Bronchial epithelial cell (primary cell): ENCODE measurements around the gene HPCA. TPM values are rescaled to one million over a fixed set of nuclear protein-coding genes. Genes with fewer than 3 reads are reported as not detected.

Source experiments
- DNase-seq: peaks from one replicate; pipeline ENCODE4 v3.0.0-alpha.2; 2010; ENCODE audit warnings: low read depth
- FAIRE-seq: peaks from 2 replicates; lab custom pipeline; 2011; peaks lifted over from hg19 to GRCh38; lab: Jason Lieb, UNC
- H3K27me3 ChIP-seq: 2 replicates; pipeline ENCODE4 v1.5.1; 2011; ENCODE audit warnings: low read length; ENCODE audit not compliant: control insufficient read depth, insufficient read depth
- H3K36me3 ChIP-seq: 2 replicates; pipeline ENCODE4 v1.5.1; 2011; ENCODE audit warnings: low read length; ENCODE audit not compliant: control insufficient read depth, insufficient read depth
- H3K4me3 ChIP-seq: 2 replicates; pipeline ENCODE4 v1.5.1; 2011; ENCODE audit warnings: mild to moderate bottlenecking, low read depth, low read length, control low read depth
- total RNA-seq: library from RNA; depleted of rRNA; stranded (reverse); fragments of >200 nt; gene quantifications from 2 replicates; pipeline ENCODE4 v1.2.1, GENCODE V29; 2014
- TF ChIP-seq, protein P1 (sequence below): IDR thresholded peaks from 2 replicates; pipeline ENCODE4 v1.5.1; 2011; ENCODE audit warnings: mild to moderate bottlenecking, moderate library complexity, low read length, control low read depth, inconsistent platforms; ENCODE audit not compliant: insufficient read depth, severe bottlenecking

Gene HPCA
- total RNA-seq, 1 donor from 2014 or later = not detected

- TF ChIP-seq, protein P1, sequence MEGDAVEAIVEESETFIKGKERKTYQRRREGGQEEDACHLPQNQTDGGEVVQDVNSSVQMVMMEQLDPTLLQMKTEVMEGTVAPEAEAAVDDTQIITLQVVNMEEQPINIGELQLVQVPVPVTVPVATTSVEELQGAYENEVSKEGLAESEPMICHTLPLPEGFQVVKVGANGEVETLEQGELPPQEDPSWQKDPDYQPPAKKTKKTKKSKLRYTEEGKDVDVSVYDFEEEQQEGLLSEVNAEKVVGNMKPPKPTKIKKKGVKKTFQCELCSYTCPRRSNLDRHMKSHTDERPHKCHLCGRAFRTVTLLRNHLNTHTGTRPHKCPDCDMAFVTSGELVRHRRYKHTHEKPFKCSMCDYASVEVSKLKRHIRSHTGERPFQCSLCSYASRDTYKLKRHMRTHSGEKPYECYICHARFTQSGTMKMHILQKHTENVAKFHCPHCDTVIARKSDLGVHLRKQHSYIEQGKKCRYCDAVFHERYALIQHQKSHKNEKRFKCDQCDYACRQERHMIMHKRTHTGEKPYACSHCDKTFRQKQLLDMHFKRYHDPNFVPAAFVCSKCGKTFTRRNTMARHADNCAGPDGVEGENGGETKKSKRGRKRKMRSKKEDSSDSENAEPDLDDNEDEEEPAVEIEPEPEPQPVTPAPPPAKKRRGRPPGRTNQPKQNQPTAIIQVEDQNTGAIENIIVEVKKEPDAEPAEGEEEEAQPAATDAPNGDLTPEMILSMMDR = peak; percentile 12
- H3K4me3 ChIP-seq = no peak overlapping the region
- no peak for FAIRE-seq
These were observed 39.3 kb downstream of the HPCA start for GRCh38 chr1:32925403-32926162.

DNA sequence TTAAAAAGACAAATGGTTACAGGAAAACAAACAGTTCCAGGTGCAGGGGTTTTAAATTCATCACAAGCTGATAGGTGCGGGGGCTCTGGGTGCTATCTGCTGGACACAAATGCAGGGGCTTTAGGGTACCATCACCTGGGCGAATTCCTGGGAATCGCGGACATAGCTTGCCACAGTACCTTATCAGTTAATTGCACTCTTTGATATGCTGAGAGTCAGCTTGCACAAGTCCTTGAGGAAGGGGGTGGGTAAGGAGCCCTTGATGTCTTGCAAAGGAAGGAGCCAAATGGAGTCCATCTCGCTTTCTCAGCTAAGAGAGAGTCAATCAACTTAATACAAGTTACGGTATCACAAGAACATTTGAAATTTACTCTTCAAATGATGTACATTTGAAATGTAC, 40.3 kb downstream of the HPCA start:
- no peaks in the 10 kb centered on the region for H3K27me3 ChIP-seq
- no peak for DNase-seq
- FAIRE-seq = no peak
- no peaks in the 10 kb centered on the region for H3K36me3 ChIP-seq
- TF ChIP-seq, protein P1 = no peak
- no peak overlapping the region for H3K4me3 ChIP-seq

More at GRCh38 chr1:32925403-32926162, 39.3 kb downstream of the HPCA start:
- peak; percentile 32 for DNase-seq
- Histone ChIP-seq H3K36me3 (no peaks in the 10 kb centered on the region), H3K27me3 (no peaks in the 10 kb centered on the region)

DNA sequence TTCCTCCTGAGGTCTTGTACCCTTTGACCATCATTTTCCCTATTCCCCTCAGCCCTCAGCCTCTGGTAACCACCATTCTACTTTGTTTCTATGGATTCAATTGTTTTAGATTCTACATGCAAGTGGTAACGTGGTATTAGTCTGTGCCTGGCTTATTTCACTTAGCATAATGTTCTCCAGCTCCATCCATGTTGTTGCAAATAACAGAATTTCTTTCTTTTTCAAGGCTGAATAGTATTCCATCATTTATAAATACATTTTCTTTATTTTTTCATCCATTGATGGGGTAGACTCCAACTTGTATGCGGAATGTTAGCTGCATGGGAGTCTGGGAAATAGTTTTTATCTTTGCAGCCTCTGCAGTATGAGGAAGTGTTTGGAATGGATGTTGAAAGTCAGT, 41.1 kb downstream of the HPCA start:
- no peaks in the 10 kb centered on the region for H3K27me3 ChIP-seq
- no peaks in the 10 kb centered on the region for H3K36me3 ChIP-seq
- no peak overlapping the region for H3K4me3 ChIP-seq
- DNase-seq (no peak), FAIRE-seq (no peak)
- TF ChIP-seq, protein P1 = no peak

DNA sequence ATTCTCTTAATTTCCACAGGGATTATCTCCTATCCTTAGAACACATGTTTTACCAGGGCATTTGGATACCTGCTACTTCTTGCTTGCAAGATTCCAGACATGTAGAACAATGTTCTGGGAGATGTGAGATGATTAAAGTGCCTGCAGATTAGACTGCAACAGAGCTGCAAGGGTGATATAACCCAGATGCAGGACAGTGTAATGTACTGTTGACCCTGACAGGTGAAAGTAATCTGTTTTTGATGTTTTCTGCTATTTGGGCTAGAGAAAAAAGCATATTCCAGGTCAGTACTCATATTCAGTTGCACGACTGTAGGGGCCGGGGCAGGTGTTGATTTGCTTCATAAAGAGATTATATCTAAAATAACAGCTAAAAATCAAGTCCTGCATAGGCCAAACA, 42.0 kb downstream of the HPCA start:
- Histone ChIP-seq H3K4me3 (no peak overlapping the region), H3K27me3 (no peaks in the 10 kb centered on the region), H3K36me3 (no peaks in the 10 kb centered on the region)
- no peak for DNase-seq
- no peak for FAIRE-seq
- TF ChIP-seq, protein P1 = no peak

DNA sequence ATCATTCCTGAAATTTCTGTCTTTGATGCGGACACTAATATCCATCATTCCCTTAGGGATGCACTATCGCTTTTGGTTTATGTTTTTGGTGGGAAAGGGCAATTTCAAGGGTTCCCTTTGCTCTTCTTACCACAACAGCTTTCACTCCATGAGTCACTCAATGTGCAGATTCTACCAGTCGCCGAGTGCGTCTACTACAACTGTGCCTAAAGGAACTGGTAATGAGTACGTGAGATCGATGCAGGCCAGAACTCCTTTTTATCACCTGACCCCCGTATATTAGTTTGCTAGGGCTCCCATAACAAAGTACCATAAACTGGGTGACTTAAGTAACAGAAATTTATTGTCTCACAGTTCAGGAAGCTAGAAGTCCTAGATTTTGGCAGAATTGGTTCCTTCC, 42.4 kb downstream of the HPCA start:
- H3K36me3 ChIP-seq = no peaks in the 10 kb centered on the region
- DNase-seq (no peak), FAIRE-seq (no peak)
- H3K27me3 ChIP-seq = no peaks in the 10 kb centered on the region
- TF ChIP-seq, protein P1 = no peak
- no peak overlapping the region for H3K4me3 ChIP-seq

DNA sequence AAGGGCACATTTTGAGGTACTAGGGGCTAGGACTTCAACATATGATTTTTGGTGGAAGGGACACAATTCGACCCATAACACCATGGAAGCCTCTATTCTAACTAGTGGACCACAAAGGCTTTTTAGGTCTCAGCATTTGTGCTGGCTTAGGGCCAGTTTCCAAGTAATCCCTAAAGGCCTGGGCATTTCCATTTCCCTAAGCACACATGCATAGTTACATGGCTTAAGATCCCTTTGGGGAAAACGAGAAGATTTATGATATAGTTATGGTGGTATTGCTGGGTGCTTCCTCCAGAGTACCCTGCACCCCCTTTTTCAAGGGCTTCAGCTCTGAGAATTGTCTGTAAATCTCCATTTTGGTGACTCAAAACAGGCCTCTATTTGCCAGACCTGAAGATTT, 43.1 kb downstream of the HPCA start:
- DNase-seq = no peak
- Histone ChIP-seq H3K36me3 (no peaks in the 10 kb centered on the region), H3K27me3 (no peaks in the 10 kb centered on the region), H3K4me3 (no peak overlapping the region)
- TF ChIP-seq, protein P1 = no peak
- no peak for FAIRE-seq
